ENCODE data around the gene CENPX.

CENPX gene

GRCh38 chr17:82009413-82009812, 13.3 kb downstream of the CENPX start:
- DNase-seq: no peak

- no peak for DNase-seq
These were observed 13.7 kb downstream of the CENPX start for GRCh38 chr17:82008941-82009405.

- no peak for DNase-seq
These were observed 14.3 kb downstream of the CENPX start for GRCh38 chr17:82008258-82008940.

GRCh38 chr17:82007495-82008257, 15.0 kb downstream of the CENPX start:
- no peak for DNase-seq

GRCh38 chr17:82007228-82007494, 15.5 kb downstream of the CENPX start:
- no peak for DNase-seq

- peak in 1 of 2 experiments; percentile 71 for DNase-seq
These were observed 16.0 kb downstream of the CENPX start for GRCh38 chr17:82006468-82007227.

GRCh38 chr17:82005701-82006348, 16.9 kb downstream of the CENPX start:
- DNase-seq: no peak

GRCh38 chr17:82004517-82005455, 17.9 kb downstream of the CENPX start:
- no peak for DNase-seq

GRCh38 chr17:82003411-82004381, 19.0 kb downstream of the CENPX start:
- DNase-seq: no peak

- DNase-seq: no peak
These were observed 21.1 kb downstream of the CENPX start for GRCh38 chr17:82001571-82002056.

GRCh38 chr17:82000803-82001570, 21.7 kb downstream of the CENPX start:
- DNase-seq: no peak

GRCh38 chr17:81999976-82000802, 22.5 kb downstream of the CENPX start:
- DNase-seq: no peak

- DNase-seq: no peak
These were observed 23.1 kb downstream of the CENPX start for GRCh38 chr17:81999587-81999975.

- no peak for DNase-seq
These were observed 23.8 kb downstream of the CENPX start for GRCh38 chr17:81998691-81999438.

GRCh38 chr17:81998212-81998611, 24.5 kb downstream of the CENPX start:
- no peak for DNase-seq

GRCh38 chr17:81996757-81997441, 25.8 kb downstream of the CENPX start:
- no peak for DNase-seq

GRCh38 chr17:81996232-81996756, 26.4 kb downstream of the CENPX start:
- DNase-seq: no peak

Measured in cerebellar nuclear complex (tissue), 1 donor.